Cardiac fibroblast (primary cell): Measurements from ENCODE around the gene PRR36.

Experiments used
- DNase-seq, 2 donors: peaks; one replicate each; pipeline versions ENCODE4 v3.0.0 to v3.0.0-alpha.2; 2010; ENCODE audit warnings: low read depth in 2 of 2
- H3K4me3 ChIP-seq, 2 donors: replicated peaks in 1 of 2; 1 replicate in 1 of 2; 2 replicates in 1 of 2; pipeline ENCODE4 v1.5.1; 2011; ENCODE audit warnings: low read depth in 2 of 2, low read length in 2 of 2, mild to moderate bottlenecking in 2 of 2, moderate library complexity in 1 of 2
- CTCF ChIP-seq: IDR thresholded peaks from one replicate; pipeline ENCODE4 v1.5.1; 2011; ENCODE audit warnings: low read depth, mild to moderate bottlenecking, low read length, inconsistent platforms

The PRR36 gene

GRCh38 chr19:7866399-7867091 is 7.6 kb downstream of the PRR36 start:
- no peak for DNase-seq
- TF ChIP-seq CTCF, result no peak

GRCh38 chr19:7865262-7865911 is 8.8 kb downstream of the PRR36 start:
- TF ChIP-seq CTCF, result no peak
- H3K4me3 ChIP-seq, result no peak overlapping the region
- no peak for DNase-seq

More at GRCh38 chr19:7866399-7867091, 7.6 kb downstream of the PRR36 start:
- no peak overlapping the region for H3K4me3 ChIP-seq

GRCh38 chr19:7864690-7865074 is 9.5 kb downstream of the PRR36 start:
- no peak overlapping the region for H3K4me3 ChIP-seq
- no peak for TF ChIP-seq CTCF
- no peak for DNase-seq

- no peak for TF ChIP-seq CTCF
- no peak for DNase-seq
- no peak overlapping the region for H3K4me3 ChIP-seq
Observed at GRCh38 chr19:7863971-7864689, 10.1 kb downstream of the PRR36 start.

- DNase-seq, result no peak
- no peak overlapping the region for H3K4me3 ChIP-seq
- no peak for TF ChIP-seq CTCF
Observed at GRCh38 chr19:7863157-7863970, 10.8 kb downstream of the PRR36 start.

- DNase-seq, result peak; percentile 26 to 75
- TF ChIP-seq CTCF, result no peak
- H3K4me3 ChIP-seq, result peak overlapping the region in 1 of 2 donors; percentile 3
Observed at GRCh38 chr19:7862413-7862951, 11.7 kb downstream of the PRR36 start.
